ENCODE data around the gene VENTX. TPM values are rescaled to one million over a fixed set of nuclear protein-coding genes. Genes with fewer than 3 reads are reported as not detected.

VENTX gene
- total and polyA plus RNA-seq, 10 of the 15 experiments (the other 5 are each of a cell fraction or from before 2014, with no cell fraction given) = 0.05 TPM; not detected in 9

GRCh38 chr10:133278577-133279265 is 41.1 kb downstream of the VENTX start (continued):
- TF ChIP-seq E2F8 (IDR thresholded peaks at IDR 0.05; ENCODE audit: low read depth, partially characterized antibody) (no peak), SMAD1 (IDR thresholded peaks at IDR 0.05; ENCODE audit: low read depth, partially characterized antibody) (no peak), USF2 (IDR thresholded peaks at IDR 0.05; ENCODE audit: borderline replicate concordance, low read depth, low read length) (no peak), ATF3 (IDR thresholded peaks at IDR 0.05; ENCODE audit: borderline replicate concordance, extremely low read depth, low read depth, low read length) (no peak), BCL11A (IDR thresholded peaks at IDR 0.05; ENCODE audit: low read depth, low read length) (no peak), CHD4 (IDR thresholded peaks at IDR 0.05) (no peak), TAF1 (IDR thresholded peaks at IDR 0.05; ENCODE audit: borderline replicate concordance, low read depth, low read length) (0 out of 2 replicates have a peak, but pooled peaks have one; percentile 7), ZBED1 (IDR thresholded peaks at IDR 0.05; ENCODE audit: borderline replicate concordance) (no peak; the same call in 1 of the 2 replicates), SIN3A (IDR thresholded peaks at IDR 0.05; ENCODE audit: low read depth, low read length) (no peak), ZBTB33 (IDR thresholded peaks at IDR 0.05) (no peak), EP300 (IDR thresholded peaks at IDR 0.05; ENCODE audit: borderline replicate concordance in 1 of 2, control insufficient read depth in 1 of 2, low read depth in 2 of 2, low read length in 2 of 2) (peak in 1 of 2 experiments; percentile 44; a peak in 1 of 4 replicates), MXI1 (IDR thresholded peaks at IDR 0.05; ENCODE audit: low read depth, low read length) (0 out of 2 replicates have a peak, but pooled peaks have one; percentile 16), NFYA (IDR thresholded peaks at IDR 0.05; ENCODE audit: borderline replicate concordance, low read depth, low read length) (no peak), SKIL (IDR thresholded peaks at IDR 0.05; ENCODE audit: low read depth, poor library complexity, severe bottlenecking) (peak; percentile 44), BCL3 (IDR thresholded peaks at IDR 0.05; ENCODE audit: borderline replicate concordance, insufficient read depth, low read depth, low read length, poor library complexity, severe bottlenecking) (no peak), JUNB (IDR thresholded peaks at IDR 0.05) (no peak), CHD1 (IDR thresholded peaks at IDR 0.05; ENCODE audit: low read depth, low read length) (no peak), YY1 (IDR thresholded peaks at IDR 0.05; ENCODE audit: low read depth, low read length) (no peak), NR2F1 (conservative IDR thresholded peaks at IDR 0.05) (no peak), HCFC1 (IDR thresholded peaks at IDR 0.05; ENCODE audit: low read length) (no peak)
